Erythroblast (primary cell): ENCODE data around the gene FES.

Experiments used
- GATA1 ChIP-seq: IDR thresholded peaks from 2 replicates; pipeline ENCODE4 v1.6.1; 2011; ENCODE audit warnings: low read depth, mild to moderate bottlenecking, control low read depth, low read length, moderate library complexity
- POLR2A ChIP-seq: IDR thresholded peaks from 2 replicates; pipeline ENCODE4 v1.6.1; 2011; ENCODE audit warnings: mild to moderate bottlenecking, low read length

- TF ChIP-seq POLR2A (no peak), GATA1 (no peak)
Observed at GRCh38 chr15:90889736-90890456, 5.6 kb downstream of the FES start.
